Astrocyte (in vitro differentiated cells and primary cell): ENCODE data around the gene SUSD2. TPM values are rescaled to one million over a fixed set of nuclear protein-coding genes. Genes with fewer than 3 reads are reported as not detected.
A peak's percentile ranks its signal among the peaks of the same experiment; 100 is the strongest.

Experiments
- DNase-seq: peaks from one replicate; pipeline ENCODE4 v3.0.0-alpha.2; 2010; ENCODE audit warnings: low read depth
- FAIRE-seq: peaks from 2 replicates; lab custom pipeline; 2011; peaks lifted over from hg19 to GRCh38; lab: Jason Lieb, UNC
- H2AFZ ChIP-seq: 2 replicates; pipeline ENCODE4 v1.6.0; 2012; ENCODE audit warnings: low read depth, low read length, inconsistent platforms
- H3K27ac ChIP-seq: 2 replicates; pipeline ENCODE4 v1.5.1; 2011; ENCODE audit warnings: low read depth, low read length, inconsistent platforms
- H3K27me3 ChIP-seq: 2 replicates; pipeline ENCODE4 v1.6.0; 2011; ENCODE audit warnings: low read length, inconsistent platforms; ENCODE audit not compliant: insufficient read depth
- H3K36me3 ChIP-seq: 2 replicates; pipeline ENCODE4 v1.5.1; 2011; ENCODE audit warnings: low read length, inconsistent platforms; ENCODE audit not compliant: insufficient read depth
- H3K4me1 ChIP-seq: 2 replicates; pipeline ENCODE4 v1.5.1; 2011; ENCODE audit warnings: low read length, inconsistent platforms; ENCODE audit not compliant: insufficient read depth
- H3K4me2 ChIP-seq: 2 replicates; pipeline ENCODE4 v1.6.0; 2012; ENCODE audit warnings: low read length, inconsistent platforms
- H3K4me3 ChIP-seq: 2 replicates; pipeline ENCODE4 v1.5.1; 2011; ENCODE audit warnings: low read depth, mild to moderate bottlenecking, low read length, inconsistent platforms; ENCODE audit not compliant: insufficient read depth
- H3K79me2 ChIP-seq: 2 replicates; pipeline ENCODE4 v1.6.0; 2012; ENCODE audit warnings: mild to moderate bottlenecking, low read length, inconsistent platforms; ENCODE audit not compliant: insufficient read depth
- H3K9ac ChIP-seq: 2 replicates; pipeline ENCODE4 v1.6.0; 2012; ENCODE audit warnings: mild to moderate bottlenecking, low read length, inconsistent platforms
- H3K9me3 ChIP-seq: 2 replicates; pipeline ENCODE4 v1.5.1; 2012; ENCODE audit warnings: low read depth, mild to moderate bottlenecking, low read length, inconsistent platforms; ENCODE audit not compliant: insufficient read depth
- H4K20me1 ChIP-seq: 2 replicates; pipeline ENCODE4 v1.6.0; 2012; ENCODE audit warnings: low read length, inconsistent platforms; ENCODE audit not compliant: insufficient read depth
- H3K27ac Mint-ChIP-seq: one replicate; pipeline ENCODE4 v1.8.0; 2021; ENCODE audit warnings: mild to moderate bottlenecking, mixed read lengths; ENCODE audit not compliant: unreplicated experiment
- H3K27me3 Mint-ChIP-seq: one replicate; pipeline ENCODE4 v1.8.0; 2021; ENCODE audit warnings: low read depth, mixed read lengths; ENCODE audit not compliant: unreplicated experiment
- H3K36me3 Mint-ChIP-seq: one replicate; pipeline ENCODE4 v1.8.0; 2021; ENCODE audit warnings: low read depth, mixed read lengths; ENCODE audit not compliant: unreplicated experiment
- H3K4me1 Mint-ChIP-seq: one replicate; pipeline ENCODE4 v1.8.0; 2021; ENCODE audit warnings: low read depth, mixed read lengths; ENCODE audit not compliant: unreplicated experiment
- H3K4me3 Mint-ChIP-seq: one replicate; pipeline ENCODE4 v1.8.0; 2021; ENCODE audit warnings: mild to moderate bottlenecking, moderate library complexity, mixed read lengths; ENCODE audit not compliant: unreplicated experiment
- H3K9me3 Mint-ChIP-seq: one replicate; pipeline ENCODE4 v1.8.0; 2021; ENCODE audit warnings: mild to moderate bottlenecking, mixed read lengths; ENCODE audit not compliant: unreplicated experiment
- EZH2 ChIP-seq: IDR thresholded peaks from 2 replicates; pipeline ENCODE4 v1.6.1; 2012; ENCODE audit warnings: mild to moderate bottlenecking, low read length, inconsistent platforms; ENCODE audit not compliant: insufficient read depth
- total RNA-seq: library from RNA; stranded (reverse); gene quantifications from 2 replicates; pipeline ENCODE4 v1.2.1, GENCODE V29; 2021
- TF ChIP-seq, protein P1 (sequence below): IDR thresholded peaks from 2 replicates; pipeline ENCODE4 v1.5.1; 2011; ENCODE audit warnings: low read depth, mild to moderate bottlenecking, inconsistent platforms, low read length, moderate library complexity; ENCODE audit not compliant: insufficient read depth

SUSD2 gene
- total RNA-seq, 1 donor from 2014 or later = 0.77 TPM

DNA sequence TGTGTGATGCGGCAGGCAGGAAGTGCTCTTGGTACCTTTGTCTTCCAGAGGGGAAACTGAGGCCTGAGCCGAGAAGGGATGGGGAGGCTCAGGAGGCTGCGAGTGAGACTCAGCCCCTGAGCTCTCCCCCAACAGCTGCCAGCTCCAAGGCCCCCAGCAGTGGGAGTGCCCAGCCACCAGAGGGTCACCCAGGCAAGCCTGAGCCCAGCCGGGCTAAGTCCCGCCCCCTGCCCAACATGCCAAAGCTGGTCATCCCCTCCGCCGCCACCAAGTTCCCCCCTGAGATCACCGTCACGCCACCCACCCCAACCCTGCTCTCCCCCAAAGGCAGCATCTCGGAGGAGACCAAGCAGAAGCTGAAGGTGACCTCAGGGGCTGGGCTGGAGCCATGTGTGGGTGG, 3.8 kb upstream of the SUSD2 start:
- H3K9me3 ChIP-seq = no peaks in the 10 kb centered on the region
- no peak overlapping the region for H3K27ac Mint-ChIP-seq
- H3K27me3 Mint-ChIP-seq = no peaks in the 10 kb centered on the region
- no peaks in the 10 kb centered on the region for H3K79me2 ChIP-seq
- no peaks in the 10 kb centered on the region for H3K27me3 ChIP-seq
- no peak overlapping the region for H3K4me3 ChIP-seq
- H3K4me2 ChIP-seq = no peak overlapping the region
- no peak for FAIRE-seq
- no peak overlapping the region for H3K27ac ChIP-seq
- H3K4me1 Mint-ChIP-seq = no peaks in the 10 kb centered on the region
- H4K20me1 ChIP-seq = peaks cover 8% of the 10 kb centered on the region
- H3K4me3 Mint-ChIP-seq = no peak overlapping the region
- H2AFZ ChIP-seq = no peak overlapping the region
- H3K4me1 ChIP-seq = no peaks in the 10 kb centered on the region
- DNase-seq = no peak
- H3K9ac ChIP-seq = no peak overlapping the region
- no peaks in the 10 kb centered on the region for H3K9me3 Mint-ChIP-seq
- H3K36me3 ChIP-seq = no peaks in the 10 kb centered on the region
- TF ChIP-seq, protein P1, sequence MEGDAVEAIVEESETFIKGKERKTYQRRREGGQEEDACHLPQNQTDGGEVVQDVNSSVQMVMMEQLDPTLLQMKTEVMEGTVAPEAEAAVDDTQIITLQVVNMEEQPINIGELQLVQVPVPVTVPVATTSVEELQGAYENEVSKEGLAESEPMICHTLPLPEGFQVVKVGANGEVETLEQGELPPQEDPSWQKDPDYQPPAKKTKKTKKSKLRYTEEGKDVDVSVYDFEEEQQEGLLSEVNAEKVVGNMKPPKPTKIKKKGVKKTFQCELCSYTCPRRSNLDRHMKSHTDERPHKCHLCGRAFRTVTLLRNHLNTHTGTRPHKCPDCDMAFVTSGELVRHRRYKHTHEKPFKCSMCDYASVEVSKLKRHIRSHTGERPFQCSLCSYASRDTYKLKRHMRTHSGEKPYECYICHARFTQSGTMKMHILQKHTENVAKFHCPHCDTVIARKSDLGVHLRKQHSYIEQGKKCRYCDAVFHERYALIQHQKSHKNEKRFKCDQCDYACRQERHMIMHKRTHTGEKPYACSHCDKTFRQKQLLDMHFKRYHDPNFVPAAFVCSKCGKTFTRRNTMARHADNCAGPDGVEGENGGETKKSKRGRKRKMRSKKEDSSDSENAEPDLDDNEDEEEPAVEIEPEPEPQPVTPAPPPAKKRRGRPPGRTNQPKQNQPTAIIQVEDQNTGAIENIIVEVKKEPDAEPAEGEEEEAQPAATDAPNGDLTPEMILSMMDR = no peak
- no peak for TF ChIP-seq EZH2
- peaks cover 4% of the 10 kb centered on the region for H3K36me3 Mint-ChIP-seq

DNA sequence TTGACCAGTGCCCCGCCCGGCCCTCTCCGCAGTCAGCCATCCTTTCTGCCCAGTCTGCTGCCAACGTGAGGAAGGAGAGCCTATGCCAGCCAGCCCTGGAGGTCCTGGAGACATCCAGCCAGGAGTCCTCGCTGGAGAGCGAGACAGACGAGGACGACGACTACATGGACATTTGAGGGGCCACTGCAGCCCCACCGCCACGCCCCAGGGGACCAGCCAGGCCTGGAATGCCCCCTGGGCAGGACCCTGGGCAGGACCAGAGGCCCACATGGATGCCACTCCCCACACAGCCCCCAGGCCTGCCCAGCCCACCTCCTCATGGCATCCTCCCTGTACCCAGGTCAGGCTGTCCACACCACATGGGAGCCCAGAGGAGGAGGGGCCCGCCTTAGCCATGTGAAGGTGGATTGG, 3.3 kb upstream of the SUSD2 start:
- no peaks in the 10 kb centered on the region for H3K4me1 Mint-ChIP-seq
- H2AFZ ChIP-seq = no peak overlapping the region
- H3K27me3 ChIP-seq = no peaks in the 10 kb centered on the region
- H3K9ac ChIP-seq = no peak overlapping the region
- H3K4me1 ChIP-seq = no peaks in the 10 kb centered on the region
- TF ChIP-seq, protein P1 = no peak
- TF ChIP-seq EZH2 = no peak
- H3K4me3 ChIP-seq = no peak overlapping the region
- no peaks in the 10 kb centered on the region for H3K27me3 Mint-ChIP-seq
- H3K4me2 ChIP-seq = no peak overlapping the region
- FAIRE-seq (no peak), DNase-seq (no peak)
- no peak overlapping the region for H3K4me3 Mint-ChIP-seq
- peaks cover 8% of the 10 kb centered on the region for H4K20me1 ChIP-seq
- no peak overlapping the region for H3K27ac ChIP-seq
- H3K27ac Mint-ChIP-seq = no peak overlapping the region
- no peaks in the 10 kb centered on the region for H3K36me3 ChIP-seq
- H3K9me3 Mint-ChIP-seq = no peaks in the 10 kb centered on the region
- no peaks in the 10 kb centered on the region for H3K79me2 ChIP-seq
- peaks cover 2% of the 10 kb centered on the region for H3K36me3 Mint-ChIP-seq
- no peaks in the 10 kb centered on the region for H3K9me3 ChIP-seq

GRCh38 chr22:24178502-24179440, 2.5 kb upstream of the SUSD2 start:
- no peaks in the 10 kb centered on the region for H3K36me3 ChIP-seq
- H3K4me1 ChIP-seq = no peaks in the 10 kb centered on the region
- DNase-seq = no peak
- H3K9ac ChIP-seq = no peak overlapping the region
- H3K4me3 ChIP-seq = no peak overlapping the region
- Mint-ChIP-seq H3K4me1 (no peaks in the 10 kb centered on the region), H3K27ac (no peak overlapping the region), H3K36me3 (no peaks in the 10 kb centered on the region), H3K27me3 (no peaks in the 10 kb centered on the region), H3K4me3 (no peak overlapping the region), H3K9me3 (no peaks in the 10 kb centered on the region)
- TF ChIP-seq EZH2 = no peak
- TF ChIP-seq, protein P1 = peak; percentile 29
- no peaks in the 10 kb centered on the region for H3K9me3 ChIP-seq
- H3K79me2 ChIP-seq = no peaks in the 10 kb centered on the region
- peaks cover 8% of the 10 kb centered on the region for H4K20me1 ChIP-seq
- no peak for FAIRE-seq
- no peak overlapping the region for H2AFZ ChIP-seq
- H3K4me2 ChIP-seq = no peak overlapping the region
- H3K27me3 ChIP-seq = no peaks in the 10 kb centered on the region
- no peak overlapping the region for H3K27ac ChIP-seq
